A549 (cell line): ENCODE measurements around the gene CCNG2. TPM values are rescaled to one million over a fixed set of nuclear protein-coding genes. Genes with fewer than 3 reads are reported as not detected.

Experiments used
- ATAC-seq, 2 experiments: fragments of 200-7000 bp in 1 of 2; fragments of >200 bp in 1 of 2; cut with Nextera tagmentation in 1 of 2; cut with Tn5 transposase in 1 of 2; 3 replicates each; pipeline versions ENCODE4 v1.8.0 to v1.9.1; 2018 to 2020; ENCODE audit warnings: mild to moderate bottlenecking in 1 of 2, moderate library complexity in 1 of 2
- CTCF ChIA-PET: fragments of 300-600 bp; sonication (Branson Sonifier 250); formaldehyde crosslinking; extraction: SDS; loops from one replicate; lab custom pipeline; 2021; ENCODE audit warnings: antibody characterized with exemption, inconsistent platforms; lab: Yijun Ruan, JAX
- POLR2A ChIA-PET: fragments of 350-600 bp; formaldehyde crosslinking; extraction: SDS; loops from one replicate; lab custom pipeline; 2021; ENCODE audit warnings: antibody characterized with exemption, inconsistent platforms; lab: Yijun Ruan, JAX
- DNase-seq, 2 experiments: peaks; one replicate each; pipeline versions ENCODE4 v3.0.0 to v3.0.0-alpha.2; 2011 to 2016; ENCODE audit warnings: low read depth in 1 of 2, low spot score in 1 of 2
- FAIRE-seq: peaks from 2 replicates; lab custom pipeline; 2011; peaks lifted over from hg19 to GRCh38; lab: Jason Lieb, UNC
- H3K27ac ChIP-seq, 2 experiments: fragments of >200 bp; sonication (Bioruptor Twin); formaldehyde crosslinking; 3 replicates each; pipeline ENCODE4 v1.5.1; 2016 to 2017
- H3K4me1 ChIP-seq: fragments of >200 bp; sonication (Bioruptor Twin); formaldehyde crosslinking; 3 replicates; pipeline ENCODE4 v1.6.1; 2016
- H3K4me2 ChIP-seq: fragments of >200 bp; sonication (Bioruptor Twin); formaldehyde crosslinking; 3 replicates; pipeline ENCODE4 v1.6.1; 2016
- H3K4me3 ChIP-seq: fragments of >200 bp; sonication (Bioruptor Twin); formaldehyde crosslinking; 3 replicates; pipeline ENCODE4 v1.5.1; 2016
- H3K9me3 ChIP-seq: fragments of >200 bp; sonication (Bioruptor Twin); formaldehyde crosslinking; 3 replicates; pipeline ENCODE4 v1.6.1; 2016
- CHD2 ChIP-seq: fragments of 150-350 bp; IDR thresholded peaks from 2 replicates; pipeline ENCODE4 v1.6.1; 2014; ENCODE audit warnings: low read length; ENCODE audit not compliant: partially characterized antibody
- GATA3 ChIP-seq: IDR thresholded peaks from 2 replicates; pipeline ENCODE4 v1.6.1; 2012; ENCODE audit warnings: borderline replicate concordance
- HEYL ChIP-seq: fragments of 250-450 bp; sonication (Bioruptor Pico); IDR thresholded peaks from 2 replicates; pipeline ENCODE4 v1.8.0; 2021; ENCODE audit warnings: mild to moderate bottlenecking, moderate library complexity
- HOXA7 ChIP-seq: fragments of 250-450 bp; sonication (Bioruptor Pico); IDR thresholded peaks from 2 replicates; pipeline ENCODE4 v1.5.0; 2020; ENCODE audit warnings: mild to moderate bottlenecking, moderate library complexity
- HOXB5 ChIP-seq: fragments of 250-450 bp; sonication (Bioruptor Pico); IDR thresholded peaks from 2 replicates; pipeline ENCODE4 v1.5.0; 2020; ENCODE audit warnings: mild to moderate bottlenecking, moderate library complexity
- KDM5A ChIP-seq: fragments of 200-600 bp; sonication (generic); IDR thresholded peaks from 2 replicates; pipeline ENCODE4 v1.6.1; 2016; ENCODE audit warnings: antibody characterized with exemption, mild to moderate bottlenecking
- MYC ChIP-seq: IDR thresholded peaks from 2 replicates; pipeline ENCODE4 v1.6.1; 2012; ENCODE audit warnings: mild to moderate bottlenecking, inconsistent platforms, low read length, improper control_type of control experiment, borderline replicate concordance
- NFE2L2 ChIP-seq: fragments of 150-350 bp; conservative IDR thresholded peaks from 2 replicates; pipeline ENCODE4 v1.6.1; 2014; ENCODE audit warnings: low read length
- RAD21 ChIP-seq, 2 experiments: fragments of >200 bp in 1 of 2; sonication (Bioruptor Twin) in 1 of 2; formaldehyde crosslinking in 1 of 2; IDR thresholded peaks in 1 of 2; conservative IDR thresholded peaks in 1 of 2; 2 replicates in 1 of 2; 3 replicates in 1 of 2; pipeline ENCODE4 v1.6.1; 2012 to 2018; ENCODE audit warnings: inconsistent platforms in 1 of 2
- RARB ChIP-seq: fragments of 250-450 bp; sonication (Bioruptor Pico); IDR thresholded peaks from 2 replicates; pipeline ENCODE4 v1.8.0; 2021; ENCODE audit warnings: mild to moderate bottlenecking, moderate library complexity
- RNF2 ChIP-seq: fragments of 200-600 bp; sonication (generic); IDR thresholded peaks from 2 replicates; pipeline ENCODE4 v1.6.1; 2016; ENCODE audit warnings: low read depth, mild to moderate bottlenecking, antibody characterized with exemption, moderate library complexity, borderline replicate concordance
- WGBS: methylation state at CpG from one replicate; pipeline ENCODE4 v1.1.6; 2017; ENCODE audit errors: missing lambda C conversion rate; 5-methylcytosine and 5-hydroxymethylcytosine counted together
- polyA plus RNA-seq, 4 experiments: library from polyadenylated mRNA; depleted of rRNA in 3 of 4; stranded (reverse); fragments of >200 nt; fragmentation: RNase III in 1 of 4; extraction: RNeasy Plus Mini Kit Qiagen cat#74134 plus additional on column Dnase treatment in 1 of 4; gene quantifications; 2 replicates in 3 of 4; 3 replicates in 1 of 4; pipeline ENCODE4 v1.2.3, GENCODE V29; 2011 to 2017
- TF ChIP-seq, protein P1 (sequence below): fragments of >200 bp; sonication (Bioruptor Twin); formaldehyde crosslinking; IDR thresholded peaks from 2 replicates; pipeline ENCODE4 v1.6.1; 2016
- TF ChIP-seq, protein P2 (sequence below): fragments of >200 bp; sonication (Bioruptor Twin); formaldehyde crosslinking; IDR thresholded peaks from 3 replicates; pipeline ENCODE4 v1.6.1; 2016
- TF ChIP-seq, protein P3 (sequence below): fragments of 250-450 bp; sonication (Bioruptor Pico); IDR thresholded peaks from 2 replicates; pipeline ENCODE4 v1.5.0; 2021; ENCODE audit warnings: mild to moderate bottlenecking, moderate library complexity, borderline replicate concordance
- TF ChIP-seq, protein P4 (sequence below): fragments of 200-600 bp; sonication (generic); IDR thresholded peaks from 2 replicates; pipeline ENCODE4 v1.6.1; 2016; ENCODE audit warnings: antibody characterized with exemption, mild to moderate bottlenecking, moderate library complexity
- TF ChIP-seq, protein P5 (sequence below): IDR thresholded peaks from 2 replicates; pipeline ENCODE4 v1.6.1; 2012; ENCODE audit warnings: low read depth, borderline replicate concordance
- TF ChIP-seq, protein P6 (sequence below): fragments of >200 bp; sonication (Bioruptor Twin); formaldehyde crosslinking; IDR thresholded peaks from 3 replicates; pipeline ENCODE4 v1.5.1; 2016
- TF ChIP-seq, protein P7 (sequence below): fragments of 150-350 bp; IDR thresholded peaks from 2 replicates; pipeline ENCODE4 v1.6.1; 2014; ENCODE audit warnings: low read depth, mild to moderate bottlenecking, low read length

Gene CCNG2
- polyA plus RNA-seq, 2 of the 4 experiments (the other 2 are of a cell fraction) = 3.9 to 9.8 TPM

DNA sequence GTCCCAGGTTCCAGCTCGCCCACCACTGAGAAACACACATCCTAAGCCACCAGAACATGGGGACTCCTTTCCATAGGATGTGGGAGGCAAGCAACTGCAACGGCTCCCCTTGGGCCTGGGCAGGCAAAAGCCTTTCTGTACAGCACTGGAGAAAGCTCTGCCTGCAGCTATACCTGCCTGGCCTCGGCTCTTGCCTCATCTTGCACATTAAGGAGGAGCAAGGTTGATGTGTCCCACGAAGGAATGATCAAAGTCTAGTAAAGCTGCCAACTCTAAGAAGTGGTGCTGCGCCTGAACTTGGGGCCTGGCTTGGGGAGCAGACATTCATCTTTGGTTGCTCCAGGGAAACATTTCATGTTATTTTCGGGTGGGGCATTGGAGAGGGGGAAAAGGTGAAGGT lies 19.6 kb downstream of the CCNG2 start:
- Histone ChIP-seq H3K4me3 (no peak overlapping the region), H3K4me2 (no peak overlapping the region), H3K27ac (no peak overlapping the region), H3K9me3 (no peaks in the 10 kb centered on the region), H3K4me1 (no peaks in the 10 kb centered on the region)
- TF ChIP-seq, protein P1, sequence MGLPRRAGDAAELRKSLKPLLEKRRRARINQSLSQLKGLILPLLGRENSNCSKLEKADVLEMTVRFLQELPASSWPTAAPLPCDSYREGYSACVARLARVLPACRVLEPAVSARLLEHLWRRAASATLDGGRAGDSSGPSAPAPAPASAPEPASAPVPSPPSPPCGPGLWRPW = no peak
- TF ChIP-seq, protein P2, sequence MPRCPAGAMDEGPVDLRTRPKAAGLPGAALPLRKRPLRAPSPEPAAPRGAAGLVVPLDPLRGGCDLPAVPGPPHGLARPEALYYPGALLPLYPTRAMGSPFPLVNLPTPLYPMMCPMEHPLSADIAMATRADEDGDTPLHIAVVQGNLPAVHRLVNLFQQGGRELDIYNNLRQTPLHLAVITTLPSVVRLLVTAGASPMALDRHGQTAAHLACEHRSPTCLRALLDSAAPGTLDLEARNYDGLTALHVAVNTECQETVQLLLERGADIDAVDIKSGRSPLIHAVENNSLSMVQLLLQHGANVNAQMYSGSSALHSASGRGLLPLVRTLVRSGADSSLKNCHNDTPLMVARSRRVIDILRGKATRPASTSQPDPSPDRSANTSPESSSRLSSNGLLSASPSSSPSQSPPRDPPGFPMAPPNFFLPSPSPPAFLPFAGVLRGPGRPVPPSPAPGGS = no peak
- TF ChIP-seq CHD2 (no peak), GATA3 (no peak), HOXA7 (CRISPR knock-in tag) (no peak), KDM5A (no peak), RAD21 (conservative IDR thresholded peaks at IDR 0.05 in 1 of 2, IDR thresholded peaks at IDR 0.05 in 1 of 2) (no peak), HOXB5 (no peak), HEYL (CRISPR knock-in tag) (no peak), RARB (CRISPR knock-in tag) (no peak), RNF2 (no peak)
- TF ChIP-seq, protein P3, sequence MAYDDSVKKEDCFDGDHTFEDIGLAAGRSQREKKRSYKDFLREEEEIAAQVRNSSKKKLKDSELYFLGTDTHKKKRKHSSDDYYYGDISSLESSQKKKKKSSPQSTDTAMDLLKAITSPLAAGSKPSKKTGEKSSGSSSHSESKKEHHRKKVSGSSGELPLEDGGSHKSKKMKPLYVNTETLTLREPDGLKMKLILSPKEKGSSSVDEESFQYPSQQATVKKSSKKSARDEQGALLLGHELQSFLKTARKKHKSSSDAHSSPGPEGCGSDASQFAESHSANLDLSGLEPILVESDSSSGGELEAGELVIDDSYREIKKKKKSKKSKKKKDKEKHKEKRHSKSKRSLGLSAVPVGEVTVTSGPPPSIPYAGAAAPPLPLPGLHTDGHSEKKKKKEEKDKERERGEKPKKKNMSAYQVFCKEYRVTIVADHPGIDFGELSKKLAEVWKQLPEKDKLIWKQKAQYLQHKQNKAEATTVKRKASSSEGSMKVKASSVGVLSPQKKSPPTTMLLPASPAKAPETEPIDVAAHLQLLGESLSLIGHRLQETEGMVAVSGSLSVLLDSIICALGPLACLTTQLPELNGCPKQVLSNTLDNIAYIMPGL = no peak
- TF ChIP-seq, protein P4, sequence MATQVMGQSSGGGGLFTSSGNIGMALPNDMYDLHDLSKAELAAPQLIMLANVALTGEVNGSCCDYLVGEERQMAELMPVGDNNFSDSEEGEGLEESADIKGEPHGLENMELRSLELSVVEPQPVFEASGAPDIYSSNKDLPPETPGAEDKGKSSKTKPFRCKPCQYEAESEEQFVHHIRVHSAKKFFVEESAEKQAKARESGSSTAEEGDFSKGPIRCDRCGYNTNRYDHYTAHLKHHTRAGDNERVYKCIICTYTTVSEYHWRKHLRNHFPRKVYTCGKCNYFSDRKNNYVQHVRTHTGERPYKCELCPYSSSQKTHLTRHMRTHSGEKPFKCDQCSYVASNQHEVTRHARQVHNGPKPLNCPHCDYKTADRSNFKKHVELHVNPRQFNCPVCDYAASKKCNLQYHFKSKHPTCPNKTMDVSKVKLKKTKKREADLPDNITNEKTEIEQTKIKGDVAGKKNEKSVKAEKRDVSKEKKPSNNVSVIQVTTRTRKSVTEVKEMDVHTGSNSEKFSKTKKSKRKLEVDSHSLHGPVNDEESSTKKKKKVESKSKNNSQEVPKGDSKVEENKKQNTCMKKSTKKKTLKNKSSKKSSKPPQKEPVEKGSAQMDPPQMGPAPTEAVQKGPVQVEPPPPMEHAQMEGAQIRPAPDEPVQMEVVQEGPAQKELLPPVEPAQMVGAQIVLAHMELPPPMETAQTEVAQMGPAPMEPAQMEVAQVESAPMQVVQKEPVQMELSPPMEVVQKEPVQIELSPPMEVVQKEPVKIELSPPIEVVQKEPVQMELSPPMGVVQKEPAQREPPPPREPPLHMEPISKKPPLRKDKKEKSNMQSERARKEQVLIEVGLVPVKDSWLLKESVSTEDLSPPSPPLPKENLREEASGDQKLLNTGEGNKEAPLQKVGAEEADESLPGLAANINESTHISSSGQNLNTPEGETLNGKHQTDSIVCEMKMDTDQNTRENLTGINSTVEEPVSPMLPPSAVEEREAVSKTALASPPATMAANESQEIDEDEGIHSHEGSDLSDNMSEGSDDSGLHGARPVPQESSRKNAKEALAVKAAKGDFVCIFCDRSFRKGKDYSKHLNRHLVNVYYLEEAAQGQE = no peak
- TF ChIP-seq, protein P5, sequence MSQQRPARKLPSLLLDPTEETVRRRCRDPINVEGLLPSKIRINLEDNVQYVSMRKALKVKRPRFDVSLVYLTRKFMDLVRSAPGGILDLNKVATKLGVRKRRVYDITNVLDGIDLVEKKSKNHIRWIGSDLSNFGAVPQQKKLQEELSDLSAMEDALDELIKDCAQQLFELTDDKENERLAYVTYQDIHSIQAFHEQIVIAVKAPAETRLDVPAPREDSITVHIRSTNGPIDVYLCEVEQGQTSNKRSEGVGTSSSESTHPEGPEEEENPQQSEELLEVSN = no peak
- TF ChIP-seq, protein P6, sequence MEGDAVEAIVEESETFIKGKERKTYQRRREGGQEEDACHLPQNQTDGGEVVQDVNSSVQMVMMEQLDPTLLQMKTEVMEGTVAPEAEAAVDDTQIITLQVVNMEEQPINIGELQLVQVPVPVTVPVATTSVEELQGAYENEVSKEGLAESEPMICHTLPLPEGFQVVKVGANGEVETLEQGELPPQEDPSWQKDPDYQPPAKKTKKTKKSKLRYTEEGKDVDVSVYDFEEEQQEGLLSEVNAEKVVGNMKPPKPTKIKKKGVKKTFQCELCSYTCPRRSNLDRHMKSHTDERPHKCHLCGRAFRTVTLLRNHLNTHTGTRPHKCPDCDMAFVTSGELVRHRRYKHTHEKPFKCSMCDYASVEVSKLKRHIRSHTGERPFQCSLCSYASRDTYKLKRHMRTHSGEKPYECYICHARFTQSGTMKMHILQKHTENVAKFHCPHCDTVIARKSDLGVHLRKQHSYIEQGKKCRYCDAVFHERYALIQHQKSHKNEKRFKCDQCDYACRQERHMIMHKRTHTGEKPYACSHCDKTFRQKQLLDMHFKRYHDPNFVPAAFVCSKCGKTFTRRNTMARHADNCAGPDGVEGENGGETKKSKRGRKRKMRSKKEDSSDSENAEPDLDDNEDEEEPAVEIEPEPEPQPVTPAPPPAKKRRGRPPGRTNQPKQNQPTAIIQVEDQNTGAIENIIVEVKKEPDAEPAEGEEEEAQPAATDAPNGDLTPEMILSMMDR = no peak
- DNase-seq (no peak), FAIRE-seq (no peak), ATAC-seq (no peak)
- 22% methylated on average over 5 of the region's 6 CpGs for WGBS
- CTCF ChIA-PET = interaction anchor here (0.5 kb wide), 1 partner anchor 38 kb away, joined by 3 read pairs; no protein-coding TSS in a partner anchor
- POLR2A ChIA-PET = no interaction called here

DNA sequence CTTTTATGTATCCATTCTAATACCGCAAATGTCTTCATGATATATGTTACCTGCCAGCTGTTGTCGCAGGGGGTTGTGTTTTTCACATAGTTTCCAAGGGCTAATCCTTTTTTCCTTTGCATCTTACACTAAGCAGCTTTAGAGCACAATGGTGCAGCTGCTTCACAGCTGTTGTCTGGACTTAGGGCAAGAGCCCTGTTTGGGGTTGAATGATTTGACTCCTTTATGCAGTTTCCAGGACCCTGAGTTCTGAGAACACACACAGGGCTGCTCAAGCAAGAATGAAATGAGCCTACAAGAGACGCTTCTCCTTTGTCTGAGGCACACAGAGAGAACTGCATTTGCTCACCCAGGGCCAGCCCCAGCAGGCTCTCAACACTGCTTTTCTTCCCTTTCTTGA lies 20.2 kb downstream of the CCNG2 start:
- DNase-seq (no peak), FAIRE-seq (no peak), ATAC-seq (no peak)
- no peaks in the 10 kb centered on the region for H3K9me3 ChIP-seq
- H3K4me3 ChIP-seq = no peak overlapping the region
- ChIA-PET POLR2A (no interaction called here), CTCF (interaction anchor here (0.5 kb wide), 1 partner anchor 39 kb away, joined by 3 read pairs; no protein-coding TSS in a partner anchor)
- whole genome bisulfite sequencing = 80% methylated on average over 3 of the region's 3 CpGs
- H3K4me2 ChIP-seq = no peak overlapping the region
- TF ChIP-seq NFE2L2 = no peak
- TF ChIP-seq, protein P6 = no peak
- TF ChIP-seq MYC = no peak
- TF ChIP-seq, protein P7, sequence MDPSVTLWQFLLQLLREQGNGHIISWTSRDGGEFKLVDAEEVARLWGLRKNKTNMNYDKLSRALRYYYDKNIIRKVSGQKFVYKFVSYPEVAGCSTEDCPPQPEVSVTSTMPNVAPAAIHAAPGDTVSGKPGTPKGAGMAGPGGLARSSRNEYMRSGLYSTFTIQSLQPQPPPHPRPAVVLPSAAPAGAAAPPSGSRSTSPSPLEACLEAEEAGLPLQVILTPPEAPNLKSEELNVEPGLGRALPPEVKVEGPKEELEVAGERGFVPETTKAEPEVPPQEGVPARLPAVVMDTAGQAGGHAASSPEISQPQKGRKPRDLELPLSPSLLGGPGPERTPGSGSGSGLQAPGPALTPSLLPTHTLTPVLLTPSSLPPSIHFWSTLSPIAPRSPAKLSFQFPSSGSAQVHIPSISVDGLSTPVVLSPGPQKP = no peak
- TF ChIP-seq, protein P2 = no peak
- H3K27ac ChIP-seq = no peak overlapping the region
- H3K4me1 ChIP-seq = no peaks in the 10 kb centered on the region
